HCT116 (cell line): ENCODE data around the gene RTN4RL1. TPM values are rescaled to one million over a fixed set of nuclear protein-coding genes. Genes with fewer than 3 reads are reported as not detected.

Experiments used
- ATAC-seq: fragments of 200-7000 bp; cut with Tn5 transposase; 2 replicates; pipeline ENCODE4 v1.9.1; 2020; ENCODE audit warnings: mild to moderate bottlenecking, moderate library complexity
- BruUV-seq: library from RNA; stranded (reverse); fragments of 400-500 nt; replicated peaks from 2 replicates; lab custom pipeline; 2021; lab: Mats Ljungman, UMichigan
- CTCF ChIA-PET: fragments of 300-600 bp; sonication (Branson Sonifier 250); formaldehyde crosslinking; loops from one replicate; lab custom pipeline; 2021; ENCODE audit warnings: antibody characterized with exemption; lab: Charles Lee
- POLR2A ChIA-PET: fragments of 300-600, 350-600 bp; sonication (Branson Sonifier 250); formaldehyde crosslinking; loops from one replicate; lab custom pipeline; 2021; ENCODE audit warnings: antibody characterized with exemption; lab: Charles Lee
- RAD21 ChIA-PET, 2 experiments: fragments of 300-600 bp; sonication (Branson Sonifier 250); formaldehyde crosslinking; loops; one replicate each; lab custom pipeline; 2023; ENCODE audit warnings: low total read pairs in 2 of 2; ENCODE audit not compliant: uncharacterized antibody in 2 of 2, unreplicated experiment in 2 of 2, low non-redundant PET in 1 of 2; lab: Charles Lee
- DNase-seq: peaks from one replicate; pipeline ENCODE4 v3.0.0-alpha.2; 2010; ENCODE audit warnings: low read depth, low spot score
- H2AFZ ChIP-seq: fragments of 200-600 bp; shearing (Covaris generic), sonication (generic); 2 replicates; pipeline ENCODE4 v1.6.1; 2017; ENCODE audit warnings: low read depth, mixed run types, mixed read lengths, antibody characterized with exemption, low read length; ENCODE audit not compliant: poor library complexity, severe bottlenecking
- H3K27ac ChIP-seq: 2 replicates; pipeline ENCODE4 v1.5.1; 2012; ENCODE audit warnings: low read depth, low read length
- H3K27me3 ChIP-seq: fragments of 200-600 bp; sonication (generic); 2 replicates; pipeline ENCODE4 v1.6.1; 2016; ENCODE audit warnings: mixed run types, low read length, mixed read lengths; ENCODE audit not compliant: insufficient read depth
- H3K36me3 ChIP-seq, 2 experiments: fragments of 200-500 bp in 1 of 2; fragments of 200-600 bp in 1 of 2; sonication (Bioruptor generic) in 1 of 2; sonication (generic) in 1 of 2; 2 replicates each; pipeline versions ENCODE4 v1.5.1 to v1.6.1; 2014 to 2016; ENCODE audit warnings: low read length in 2 of 2, inconsistent platforms in 1 of 2, mixed read lengths in 1 of 2, mixed run types in 1 of 2; ENCODE audit not compliant: insufficient read depth in 2 of 2, control insufficient read depth in 1 of 2
- H3K4me1 ChIP-seq, 2 experiments: fragments of 200-600 bp in 1 of 2; sonication (generic) in 1 of 2; 2 replicates each; pipeline versions ENCODE4 v1.5.1 to v1.6.1; 2012 to 2017; ENCODE audit warnings: low read length in 2 of 2, inconsistent platforms in 1 of 2, mild to moderate bottlenecking in 1 of 2, mixed read lengths in 1 of 2, mixed run types in 1 of 2, moderate library complexity in 1 of 2; ENCODE audit not compliant: insufficient read depth in 2 of 2, control insufficient read depth in 1 of 2
- H3K4me2 ChIP-seq: fragments of 200-600 bp; sonication (generic); 2 replicates; pipeline ENCODE4 v1.6.1; 2017; ENCODE audit warnings: mixed run types, low read length, mixed read lengths
- H3K4me3 ChIP-seq, 2 experiments: fragments of 200-600 bp in 1 of 2; sonication (generic) in 1 of 2; replicated peaks in 1 of 2; 2 replicates each; pipeline ENCODE4 v1.5.1; 2011 to 2016; ENCODE audit warnings: low read length in 2 of 2, control low read depth in 1 of 2, low read depth in 1 of 2, mild to moderate bottlenecking in 1 of 2, mixed read lengths in 1 of 2, mixed run types in 1 of 2
- H3K79me2 ChIP-seq: fragments of 200-600 bp; sonication (generic); 2 replicates; pipeline ENCODE4 v1.6.1; 2017; ENCODE audit warnings: mild to moderate bottlenecking, mixed run types, low read length, moderate library complexity, mixed read lengths; ENCODE audit not compliant: insufficient read depth
- H3K9ac ChIP-seq: fragments of 200-600 bp; sonication (generic); 2 replicates; pipeline ENCODE4 v1.6.1; 2016; ENCODE audit warnings: low read length, mixed read lengths
- H3K9me2 ChIP-seq: fragments of 200-600 bp; sonication (generic), shearing (Covaris generic); 2 replicates; pipeline ENCODE4 v1.6.1; 2017; ENCODE audit warnings: mixed run types, mild to moderate bottlenecking, moderate library complexity; ENCODE audit not compliant: insufficient read depth
- H3K9me3 ChIP-seq, 2 experiments: fragments of 200-500 bp in 1 of 2; fragments of 200-600 bp in 1 of 2; sonication (Bioruptor generic) in 1 of 2; sonication (generic) in 1 of 2; 2 replicates each; pipeline ENCODE4 v1.6.1; 2014 to 2017; ENCODE audit warnings: low read length in 2 of 2, mixed read lengths in 2 of 2, inconsistent platforms in 1 of 2, low read depth in 1 of 2, mild to moderate bottlenecking in 1 of 2, mixed run types in 1 of 2, moderate library complexity in 1 of 2; ENCODE audit not compliant: control insufficient read depth in 1 of 2, insufficient read depth in 1 of 2
- H4K20me1 ChIP-seq: fragments of 200-600 bp; sonication (generic), shearing (Covaris generic); 2 replicates; pipeline ENCODE4 v1.6.1; 2017; ENCODE audit warnings: mixed run types, mild to moderate bottlenecking, moderate library complexity; ENCODE audit not compliant: insufficient read depth
- EZH2phosphoT487 ChIP-seq: fragments of 200-600 bp; IDR thresholded peaks from 2 replicates; pipeline ENCODE4 v1.6.1; 2018; ENCODE audit warnings: antibody characterized with exemption, borderline replicate concordance
- FOSL1 ChIP-seq: IDR thresholded peaks from 2 replicates; pipeline ENCODE4 v1.6.1; 2012; ENCODE audit warnings: low read depth
- MAX ChIP-seq: IDR thresholded peaks from 2 replicates; pipeline ENCODE4 v1.6.1; 2012
- SRF ChIP-seq: IDR thresholded peaks from 2 replicates; pipeline ENCODE4 v1.6.1; 2012; ENCODE audit warnings: low read depth
- TCF7L2 ChIP-seq: IDR thresholded peaks from 2 replicates; pipeline ENCODE4 v1.7.0; 2011; ENCODE audit warnings: borderline replicate concordance, inconsistent platforms; ENCODE audit not compliant: insufficient read depth, insufficient read length; ENCODE audit errors: extremely low read depth
- intact Hi-C: fragments of 100-400 bp; cut with micrococcal nuclease; formaldehyde crosslinking; loops from 2 replicates; pipeline ENCODE4 v1.10.0; 2022
- total RNA-seq: library from RNA; stranded (reverse); gene quantifications from one replicate; pipeline ENCODE4 v1.2.1, GENCODE V29; 2021; ENCODE audit not compliant: unreplicated experiment

Gene RTN4RL1
- total RNA-seq, 1 experiment from 2014 or later: 3.7 TPM

GRCh38 chr17:2051061-2051932, 26.2 kb upstream of the RTN4RL1 start:
- Histone ChIP-seq H3K4me1 (peaks cover 10 to 32% of the 10 kb centered on the region in 2 experiments), H3K27ac (no peak overlapping the region), H3K27me3 (no peaks in the 10 kb centered on the region), H3K9me3 (no peaks in the 10 kb centered on the region), H3K79me2 (no peaks in the 10 kb centered on the region), H3K9me2 (no peaks in the 10 kb centered on the region), H4K20me1 (no peaks in the 10 kb centered on the region), H2AFZ (no peak overlapping the region), H3K4me2 (peak overlapping the region; percentile 76), H3K4me3 (peak overlapping the region in 1 of 2 experiments; percentile 50; a peak in 3 of 4 replicates), H3K9ac (peak overlapping the region; percentile 25; the same call in 1 of the 2 replicates), H3K36me3 (no peaks in the 10 kb centered on the region)
- TF ChIP-seq TCF7L2 (peak; percentile 57), FOSL1 (no peak), SRF (no peak), MAX (no peak), EZH2phosphoT487 (no peak)
- RAD21 ChIA-PET: interaction anchor here in 1 of 2 experiments (0.6 kb wide), 1 partner anchor 188 kb away, joined by 3 read pairs; no protein-coding TSS in a partner anchor
- POLR2A ChIA-PET: interaction anchor here (0.5 kb wide), 1 partner anchor 69 kb away, joined by 3 read pairs; no protein-coding TSS in a partner anchor
- intact Hi-C loops: no loop called here
- no TSS peak for BruUV-seq
- ATAC-seq (peak; percentile 23; the same call in 1 of the 2 replicates), DNase-seq (no peak)
- CTCF ChIA-PET: interaction anchor here (1.0 kb wide), 1 partner anchor 194 kb away, joined by 4 read pairs; no protein-coding TSS in a partner anchor
